Calu3 (cell line): ENCODE measurements around the gene MAD1L1. TPM values are rescaled to one million over a fixed set of nuclear protein-coding genes. Genes with fewer than 3 reads are reported as not detected.

Experiments used
- BruUV-seq: library from RNA; stranded (reverse); fragments of 400-500 nt; replicated peaks from 2 replicates; lab custom pipeline; 2021; lab: Mats Ljungman, UMichigan
- CTCF ChIA-PET: fragments of 300-600 bp; sonication (Branson Sonifier 250); formaldehyde crosslinking; loops from one replicate; lab custom pipeline; 2022; ENCODE audit warnings: antibody characterized with exemption; lab: Charles Lee
- DNase-seq: peaks from one replicate; pipeline ENCODE4 v3.0.0; 2022
- H3K27ac Mint-ChIP-seq: one replicate; pipeline ENCODE4 v1.8.0; 2022; ENCODE audit warnings: mixed read lengths; ENCODE audit not compliant: unreplicated experiment
- H3K27me3 Mint-ChIP-seq: one replicate; pipeline ENCODE4 v1.8.0; 2022; ENCODE audit warnings: mixed read lengths; ENCODE audit not compliant: unreplicated experiment
- H3K36me3 Mint-ChIP-seq: one replicate; pipeline ENCODE4 v1.8.0; 2022; ENCODE audit warnings: mild to moderate bottlenecking, moderate library complexity, mixed read lengths; ENCODE audit not compliant: insufficient read depth, unreplicated experiment
- H3K4me1 Mint-ChIP-seq: one replicate; pipeline ENCODE4 v1.8.0; 2022; ENCODE audit warnings: mild to moderate bottlenecking, low read depth, mixed read lengths; ENCODE audit not compliant: unreplicated experiment
- H3K4me3 Mint-ChIP-seq: one replicate; pipeline ENCODE4 v1.8.0; 2022; ENCODE audit warnings: mild to moderate bottlenecking, low read depth, moderate library complexity, mixed read lengths; ENCODE audit not compliant: unreplicated experiment
- H3K9me3 Mint-ChIP-seq: one replicate; pipeline ENCODE4 v1.8.0; 2022; ENCODE audit warnings: low read depth, mixed read lengths; ENCODE audit not compliant: unreplicated experiment
- intact Hi-C: fragments of 100-400 bp; cut with micrococcal nuclease; formaldehyde crosslinking; loops from one replicate; pipeline ENCODE4 v1.10.0; 2022; ENCODE audit not compliant: unreplicated experiment
- total RNA-seq: library from RNA; stranded (reverse); gene quantifications from 2 replicates; pipeline ENCODE4 v1.2.3, GENCODE V29; 2022
- TF ChIP-seq, protein P1 (sequence below): fragments of 200-600 bp; IDR thresholded peaks from one replicate; pipeline ENCODE4 v1.8.0; 2022; ENCODE audit warnings: antibody characterized with exemption; ENCODE audit not compliant: unreplicated experiment

The MAD1L1 gene
- total RNA-seq, 1 experiment from 2014 or later, result 86.0 TPM

DNA sequence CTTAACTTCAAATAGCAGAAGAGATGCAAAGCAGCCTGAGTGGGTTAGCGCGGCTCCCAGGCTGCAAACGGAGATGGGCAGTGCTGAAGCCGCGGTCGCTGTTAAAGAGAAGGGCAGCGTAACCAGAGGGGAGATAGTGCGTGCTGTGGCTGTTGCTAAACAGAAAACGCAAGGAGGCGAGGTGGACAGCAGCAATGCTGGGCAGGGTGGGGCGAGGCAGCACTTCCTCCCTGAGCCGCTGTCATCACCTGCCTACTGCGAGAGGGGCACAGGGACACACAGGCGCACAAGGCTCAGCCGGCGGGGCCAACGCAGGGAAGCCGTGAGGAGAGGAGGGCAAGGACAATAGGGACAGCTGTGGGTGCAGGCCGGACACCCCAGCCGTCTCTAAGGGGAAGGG lies 137.3 kb downstream of the MAD1L1 start:
- no peak for DNase-seq
- TF ChIP-seq, protein P1, sequence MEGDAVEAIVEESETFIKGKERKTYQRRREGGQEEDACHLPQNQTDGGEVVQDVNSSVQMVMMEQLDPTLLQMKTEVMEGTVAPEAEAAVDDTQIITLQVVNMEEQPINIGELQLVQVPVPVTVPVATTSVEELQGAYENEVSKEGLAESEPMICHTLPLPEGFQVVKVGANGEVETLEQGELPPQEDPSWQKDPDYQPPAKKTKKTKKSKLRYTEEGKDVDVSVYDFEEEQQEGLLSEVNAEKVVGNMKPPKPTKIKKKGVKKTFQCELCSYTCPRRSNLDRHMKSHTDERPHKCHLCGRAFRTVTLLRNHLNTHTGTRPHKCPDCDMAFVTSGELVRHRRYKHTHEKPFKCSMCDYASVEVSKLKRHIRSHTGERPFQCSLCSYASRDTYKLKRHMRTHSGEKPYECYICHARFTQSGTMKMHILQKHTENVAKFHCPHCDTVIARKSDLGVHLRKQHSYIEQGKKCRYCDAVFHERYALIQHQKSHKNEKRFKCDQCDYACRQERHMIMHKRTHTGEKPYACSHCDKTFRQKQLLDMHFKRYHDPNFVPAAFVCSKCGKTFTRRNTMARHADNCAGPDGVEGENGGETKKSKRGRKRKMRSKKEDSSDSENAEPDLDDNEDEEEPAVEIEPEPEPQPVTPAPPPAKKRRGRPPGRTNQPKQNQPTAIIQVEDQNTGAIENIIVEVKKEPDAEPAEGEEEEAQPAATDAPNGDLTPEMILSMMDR, result no peak
- H3K9me3 Mint-ChIP-seq, result no peaks in the 10 kb centered on the region
- H3K36me3 Mint-ChIP-seq, result no peaks in the 10 kb centered on the region
- no peak overlapping the region for H3K27ac Mint-ChIP-seq
- no peak overlapping the region for H3K4me3 Mint-ChIP-seq
- BruUV-seq, result no TSS peak
- CTCF ChIA-PET, result no interaction called here
- intact Hi-C loops, result no loop called here
- H3K4me1 Mint-ChIP-seq, result no peaks in the 10 kb centered on the region
- H3K27me3 Mint-ChIP-seq, result no peaks in the 10 kb centered on the region

DNA sequence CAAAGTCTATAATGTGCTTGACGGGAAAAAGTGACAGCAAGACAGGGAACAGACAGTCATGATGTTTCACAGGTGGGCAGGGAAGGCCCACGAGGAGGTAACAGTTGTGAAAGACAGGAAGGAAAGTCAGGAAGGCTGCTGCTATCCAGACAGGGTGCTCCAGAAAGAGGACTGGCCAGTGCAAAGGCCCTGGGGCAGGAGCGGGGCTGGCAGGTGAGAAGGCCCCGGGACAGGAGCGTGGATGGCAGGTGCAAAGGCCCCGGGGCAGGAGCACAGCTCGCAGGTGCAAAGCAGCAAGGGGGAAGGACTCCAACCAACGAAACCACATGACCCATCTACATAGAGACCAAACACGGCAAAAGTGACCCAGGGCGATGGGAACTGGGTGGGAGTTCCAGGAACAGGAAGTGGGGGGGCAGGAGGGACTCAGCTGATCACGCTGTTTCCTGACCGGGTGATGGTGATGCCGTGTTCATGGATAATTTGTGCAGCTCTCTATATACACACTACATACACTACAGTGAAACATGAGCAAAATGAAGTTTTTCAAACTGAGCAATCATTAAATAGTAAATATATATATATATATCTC lies 138.2 kb downstream of the MAD1L1 start:
- CTCF ChIA-PET, result no interaction called here
- no peak for DNase-seq
- Mint-ChIP-seq H3K4me3 (no peak overlapping the region), H3K36me3 (no peaks in the 10 kb centered on the region), H3K27ac (no peak overlapping the region), H3K4me1 (no peaks in the 10 kb centered on the region), H3K9me3 (no peaks in the 10 kb centered on the region), H3K27me3 (no peaks in the 10 kb centered on the region)
- no TSS peak for BruUV-seq
- intact Hi-C loops, result no loop called here
- TF ChIP-seq, protein P1, result no peak

DNA sequence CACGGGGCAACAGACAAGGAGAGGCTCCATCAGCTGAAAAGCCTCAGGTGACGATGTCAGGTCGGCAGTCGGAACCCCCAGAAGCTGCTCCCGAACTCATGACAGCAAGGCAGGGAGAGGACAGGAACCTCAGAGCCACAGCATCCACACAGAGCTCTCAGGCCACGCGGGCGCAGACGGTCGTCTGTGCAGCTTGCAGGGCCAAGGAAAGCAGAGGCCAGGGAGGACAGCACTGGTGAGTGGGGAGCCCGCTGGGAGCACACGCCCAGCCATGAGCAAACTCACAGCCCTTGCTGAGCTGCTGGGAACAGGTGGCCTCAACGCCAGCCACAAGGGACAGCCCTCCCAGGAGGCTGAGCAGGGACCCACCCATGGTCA lies 138.9 kb downstream of the MAD1L1 start:
- no peak for DNase-seq
- Mint-ChIP-seq H3K9me3 (no peaks in the 10 kb centered on the region), H3K4me1 (no peaks in the 10 kb centered on the region), H3K27ac (no peak overlapping the region), H3K36me3 (no peaks in the 10 kb centered on the region), H3K27me3 (no peaks in the 10 kb centered on the region), H3K4me3 (no peak overlapping the region)
- CTCF ChIA-PET, result no interaction called here
- intact Hi-C loops, result no loop called here
- BruUV-seq, result no TSS peak
- TF ChIP-seq, protein P1, result no peak

DNA sequence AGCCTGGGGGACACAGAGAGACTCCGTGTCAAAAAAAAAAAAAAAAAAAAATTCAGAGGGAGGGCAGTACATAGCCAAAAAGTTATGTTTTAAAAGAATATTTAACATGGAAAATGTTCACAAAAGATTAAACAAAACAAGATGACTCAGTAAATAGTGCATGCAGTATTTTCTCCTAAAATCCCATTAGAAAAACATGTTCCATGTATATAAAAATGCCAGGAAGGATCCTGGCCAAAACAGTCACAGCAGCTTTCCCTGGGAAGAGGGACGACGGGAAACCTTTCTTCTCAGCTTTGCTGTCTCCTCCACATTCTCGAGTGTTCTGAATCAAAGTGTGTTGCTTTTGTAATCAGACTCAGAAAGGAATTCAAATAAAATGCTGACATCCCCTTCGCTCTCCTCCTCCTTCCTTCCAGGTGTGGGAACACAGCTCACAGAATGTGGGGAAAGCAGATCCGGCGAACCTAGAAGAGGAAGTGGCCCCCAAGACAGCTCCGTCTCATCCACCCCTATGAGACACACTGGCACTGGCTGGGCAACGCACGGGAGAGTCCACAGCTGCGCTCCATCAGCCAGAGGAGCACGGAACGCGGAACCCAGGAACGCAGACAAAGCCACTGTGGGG lies 139.4 kb downstream of the MAD1L1 start:
- H3K27me3 Mint-ChIP-seq, result no peaks in the 10 kb centered on the region
- TF ChIP-seq, protein P1, result no peak
- H3K36me3 Mint-ChIP-seq, result no peaks in the 10 kb centered on the region
- H3K9me3 Mint-ChIP-seq, result no peaks in the 10 kb centered on the region
- CTCF ChIA-PET, result no interaction called here
- H3K4me3 Mint-ChIP-seq, result no peak overlapping the region
- no peak overlapping the region for H3K27ac Mint-ChIP-seq
- BruUV-seq, result no TSS peak
- DNase-seq, result no peak
- intact Hi-C loops, result no loop called here
- no peaks in the 10 kb centered on the region for H3K4me1 Mint-ChIP-seq
